SW 1271 (cell line): ENCODE results near the gene WDR64.
"Not testable (repeated sequence)": the region's sequence is repeated elsewhere in the genome, so short reads cannot be mapped to it uniquely, and the experiment has no call there.

ENCODE experiments used
- DNase-seq, 2 experiments: peaks; one replicate each; lab custom pipeline; 2025; lab: John Stamatoyannopoulos, UW

The WDR64 gene

DNA sequence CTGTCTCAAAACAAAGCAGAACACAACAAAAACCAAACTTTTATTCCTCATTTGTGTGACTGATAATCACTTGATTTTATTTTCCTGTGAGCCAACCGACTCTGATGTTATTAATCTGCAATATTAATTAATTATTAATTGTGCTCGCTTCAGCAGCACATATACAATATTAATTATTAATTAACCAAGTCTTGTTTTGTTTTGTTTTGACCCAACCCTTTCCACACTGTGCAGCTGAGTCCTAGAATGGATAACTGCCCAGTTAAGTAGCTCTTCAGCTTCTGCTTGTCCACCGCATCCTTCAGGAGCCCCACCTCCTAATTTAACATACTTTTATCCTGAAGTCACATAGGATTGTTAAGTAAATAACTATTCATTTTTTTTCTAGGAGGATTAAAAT, 148.6 kb downstream of the WDR64 start:
- no peak for DNase-seq

DNA sequence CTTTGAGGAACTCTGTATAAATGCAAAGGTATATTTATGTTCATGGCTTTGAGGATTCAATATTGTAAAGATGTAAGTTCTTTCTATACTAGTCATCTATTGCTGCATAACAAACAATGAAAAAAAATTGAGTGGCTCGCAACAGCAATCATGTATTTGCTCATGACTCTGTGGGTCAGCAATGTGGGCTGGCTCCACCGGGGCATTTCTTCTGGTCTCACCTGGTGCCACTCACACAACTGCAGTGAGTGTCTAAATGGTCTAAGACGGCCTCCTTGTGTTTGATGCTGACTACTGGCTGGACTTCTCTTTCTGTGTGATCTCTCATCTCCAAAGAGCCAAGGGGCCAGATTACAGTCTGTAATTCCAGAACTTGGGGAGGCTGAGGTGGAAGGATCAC, 150.8 kb downstream of the WDR64 start:
- DNase-seq = no peak

DNA sequence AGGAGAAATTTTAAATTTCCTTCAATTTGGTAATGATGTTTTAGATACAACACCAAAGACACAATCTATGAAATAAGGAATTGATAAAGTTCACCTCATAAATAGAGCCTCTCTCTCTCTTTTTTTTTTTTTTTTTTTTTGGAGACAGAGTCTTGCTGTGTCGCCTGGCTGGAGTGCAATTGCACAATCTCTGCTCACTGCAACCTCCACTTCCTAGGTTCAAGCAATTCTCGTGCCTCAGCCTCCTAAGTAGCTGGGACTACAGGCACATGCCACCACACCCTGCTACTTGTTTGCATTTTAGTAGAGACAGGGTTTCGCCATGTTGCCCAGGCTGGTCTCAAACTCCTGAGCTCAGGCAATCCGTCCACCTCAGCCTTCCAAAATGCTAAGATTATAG, 152.6 kb downstream of the WDR64 start:
- DNase-seq = not testable (repeated sequence)

DNA sequence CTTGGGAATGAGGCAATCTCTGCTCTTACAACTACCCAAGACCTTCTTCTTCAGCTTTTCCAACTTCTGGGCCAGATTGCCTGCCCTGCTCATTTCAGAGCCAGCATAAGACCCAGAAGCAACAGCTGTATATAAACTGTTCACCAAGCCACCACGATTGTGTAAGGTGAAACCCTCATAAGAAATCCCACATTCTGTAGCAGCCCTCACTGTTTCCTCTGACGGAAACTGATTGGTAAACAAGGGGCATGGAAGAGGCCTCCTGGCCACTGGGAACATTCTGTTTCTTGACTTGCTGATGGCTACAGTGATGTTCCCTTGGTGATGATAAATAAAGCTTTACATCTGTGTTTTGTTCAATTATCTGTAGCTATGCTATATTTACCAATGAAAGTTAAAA, 156.2 kb downstream of the WDR64 start:
- DNase-seq = no peak

DNA sequence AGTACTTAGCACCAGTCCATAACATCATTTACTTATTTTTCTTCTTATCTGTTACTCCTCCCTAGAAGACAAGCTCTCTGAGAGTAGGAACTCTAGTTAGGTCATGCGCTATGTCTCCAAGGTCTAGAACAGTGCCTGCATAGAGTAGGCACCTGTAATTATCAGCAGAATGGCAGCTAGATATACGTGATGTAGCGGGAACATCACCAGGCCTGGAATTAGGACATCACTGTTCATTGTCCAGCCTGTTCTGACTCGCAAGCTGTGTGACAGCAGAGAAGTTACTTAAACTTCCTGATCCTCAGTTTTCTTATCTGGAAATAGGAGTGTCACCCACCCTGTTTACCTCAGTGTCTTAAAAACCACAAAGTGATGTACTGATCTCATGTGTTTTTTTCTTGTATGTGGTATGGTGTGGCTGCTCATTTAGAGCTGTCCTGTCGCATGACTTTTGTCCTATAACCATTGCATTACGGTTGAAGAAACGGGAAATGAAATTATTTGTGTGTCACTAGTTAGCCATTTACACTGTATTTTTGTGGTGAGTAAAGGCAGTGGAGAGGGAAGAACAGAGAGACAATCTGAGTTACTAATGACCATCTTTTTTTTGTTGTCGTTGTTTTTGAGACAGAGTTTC, 158.8 kb downstream of the WDR64 start:
- no peak for DNase-seq

DNA sequence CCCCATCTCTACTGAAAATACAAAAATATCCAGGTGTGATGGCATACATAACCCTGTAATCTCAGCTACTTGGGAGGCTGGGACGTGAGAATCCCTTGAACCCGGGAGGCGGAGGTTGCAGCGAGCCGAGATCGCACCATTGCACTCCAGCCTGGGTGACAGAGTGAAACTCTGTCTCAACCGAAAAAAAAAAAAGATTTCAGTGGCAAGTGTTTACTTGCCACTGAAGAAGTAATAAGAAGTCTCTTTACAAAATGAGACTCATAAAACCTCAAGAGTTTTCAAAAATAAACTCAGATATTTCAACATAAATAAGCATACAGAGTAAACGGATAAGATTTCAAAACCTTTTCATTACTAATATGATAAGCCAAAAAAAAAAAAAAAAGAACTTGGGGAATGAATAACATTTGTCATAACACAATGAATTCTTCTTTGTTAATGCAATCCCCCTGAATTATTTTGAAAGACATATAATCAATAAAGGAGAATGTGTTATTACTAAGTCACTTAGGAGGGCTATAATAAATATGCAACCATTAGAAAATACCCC, 161.8 kb downstream of the WDR64 start:
- no peak for DNase-seq

DNA sequence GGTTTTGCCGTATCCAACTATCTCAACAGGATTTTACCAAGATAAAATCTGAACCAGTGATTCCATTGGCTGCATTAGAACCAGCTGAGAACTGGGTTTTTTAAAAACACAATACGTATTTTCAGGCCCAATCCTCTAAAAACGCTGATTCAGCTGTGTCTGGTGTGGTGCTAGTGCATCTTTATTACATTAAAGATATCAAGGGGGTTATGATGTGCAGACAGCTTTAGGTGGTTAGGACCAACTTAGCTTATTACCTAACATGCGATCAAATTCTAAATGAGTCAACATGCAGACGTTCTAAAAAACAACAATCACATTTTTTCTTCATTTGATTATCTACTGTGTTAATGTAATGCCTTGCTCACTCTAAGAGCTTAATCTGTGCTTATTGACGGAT, 163.9 kb downstream of the WDR64 start:
- DNase-seq = no peak

DNA sequence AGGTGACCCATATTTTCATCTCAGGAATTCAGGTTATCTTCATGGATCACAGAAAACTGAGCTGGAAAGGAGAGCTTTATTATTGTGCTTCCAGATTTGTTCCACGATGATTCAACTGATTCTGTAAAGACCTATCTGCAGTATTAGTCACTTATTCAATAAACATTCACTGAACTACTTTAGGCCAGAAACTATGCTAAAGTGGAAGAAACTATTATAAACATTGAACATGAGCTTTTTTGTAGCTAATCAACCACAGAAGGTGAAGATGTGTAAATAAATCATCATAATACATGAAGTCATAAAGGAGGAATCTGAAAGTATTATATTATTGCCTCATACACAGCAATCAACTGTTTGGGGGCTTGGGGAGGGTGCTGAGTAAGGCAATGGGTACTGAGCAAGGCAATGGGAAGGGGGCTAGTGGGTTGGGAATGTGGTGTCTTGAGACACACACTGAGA, 165.3 kb downstream of the WDR64 start:
- no peak for DNase-seq

DNA sequence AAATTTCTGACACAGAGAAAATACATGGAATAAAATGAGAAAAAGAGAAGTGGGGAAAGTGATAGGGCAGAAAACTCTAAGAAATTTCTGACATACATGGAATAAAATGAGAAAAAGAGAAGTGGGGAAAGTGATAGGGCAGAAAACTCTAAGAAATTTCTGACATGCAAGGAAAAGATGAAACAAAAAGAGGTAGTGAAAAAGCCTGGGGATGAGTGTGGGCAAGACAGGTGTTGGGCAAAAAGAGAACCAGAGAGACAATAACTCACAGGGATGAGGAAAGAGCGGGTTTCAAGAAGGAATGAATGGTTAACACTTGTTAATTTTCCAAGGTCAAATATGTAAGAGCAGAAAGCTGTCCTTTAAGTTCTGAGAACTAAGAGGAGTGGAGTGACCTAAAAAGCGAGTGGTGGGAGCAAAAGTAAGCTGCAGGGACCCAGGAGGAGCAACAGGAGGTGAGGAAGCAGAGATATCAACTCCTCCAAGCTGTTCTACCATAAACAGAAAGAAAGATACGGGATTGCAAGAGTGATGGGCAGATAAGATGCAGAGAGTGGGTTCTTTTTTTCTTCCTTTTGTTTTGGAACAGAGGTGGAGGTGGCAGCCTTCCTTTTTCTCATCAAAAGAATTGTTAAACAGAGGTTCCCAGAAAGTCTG, 166.0 kb downstream of the WDR64 start:
- no peak for DNase-seq

DNA sequence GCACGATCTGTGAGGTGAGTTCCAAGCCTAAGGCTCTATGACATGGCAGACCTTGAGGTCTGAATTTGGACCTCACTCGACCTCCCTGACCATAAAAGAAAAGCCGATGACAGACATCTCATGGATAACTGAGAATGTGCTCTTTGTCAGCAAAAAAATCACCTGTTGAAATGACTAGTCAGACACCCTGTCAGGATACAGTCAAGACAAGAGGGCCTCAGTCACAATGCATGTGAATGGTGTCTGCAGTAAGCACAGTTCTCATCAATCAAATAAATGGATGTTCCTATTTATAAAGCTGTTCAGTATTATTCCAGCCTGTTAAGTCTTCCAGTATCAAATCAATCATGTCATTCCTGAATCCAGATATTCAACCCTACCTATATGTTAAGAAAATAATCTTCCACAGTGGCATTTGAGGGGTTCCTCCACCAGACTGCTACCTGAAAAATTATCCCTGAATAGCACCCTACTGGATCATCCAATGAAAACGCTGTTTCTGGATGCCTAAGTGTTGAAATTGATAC, 167.3 kb downstream of the WDR64 start:
- no peak for DNase-seq

DNA sequence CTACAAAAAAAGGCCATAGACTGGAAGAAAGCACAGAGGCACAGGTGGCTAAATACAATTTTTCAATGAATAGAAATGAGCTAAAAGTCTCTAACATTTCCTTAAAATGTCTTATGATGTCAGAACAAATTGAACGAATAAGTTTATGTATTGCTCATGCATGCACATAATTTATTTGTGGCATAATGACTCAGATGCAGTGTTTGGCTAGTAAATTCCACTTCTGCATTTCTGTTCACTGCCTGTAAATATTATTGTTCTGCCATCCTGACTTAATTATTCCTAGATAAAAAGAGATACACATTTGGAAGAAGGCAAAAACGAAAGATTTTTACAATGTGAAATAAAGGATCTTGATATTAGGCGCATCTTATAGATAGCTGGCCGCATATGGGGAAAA, 169.3 kb downstream of the WDR64 start:
- no peak for DNase-seq

DNA sequence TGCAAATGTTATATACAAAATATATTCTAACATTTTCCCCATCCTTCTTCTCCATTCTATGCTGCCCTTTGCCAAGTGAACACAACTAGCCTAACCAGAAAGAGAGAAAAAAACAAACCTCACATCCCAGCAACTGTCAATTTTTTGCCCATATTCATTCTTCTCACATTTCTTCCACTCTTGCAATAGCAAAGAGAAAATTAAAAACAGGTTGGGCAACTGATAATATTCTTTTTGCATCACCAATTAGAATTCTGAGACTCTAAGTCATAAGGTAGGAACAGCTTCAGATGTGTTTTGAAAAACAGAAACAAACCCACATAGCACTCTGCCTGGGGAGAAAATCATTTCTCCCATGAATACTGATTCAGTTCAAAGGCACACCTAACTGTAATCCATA, 170.8 kb downstream of the WDR64 start:
- DNase-seq = no peak

DNA sequence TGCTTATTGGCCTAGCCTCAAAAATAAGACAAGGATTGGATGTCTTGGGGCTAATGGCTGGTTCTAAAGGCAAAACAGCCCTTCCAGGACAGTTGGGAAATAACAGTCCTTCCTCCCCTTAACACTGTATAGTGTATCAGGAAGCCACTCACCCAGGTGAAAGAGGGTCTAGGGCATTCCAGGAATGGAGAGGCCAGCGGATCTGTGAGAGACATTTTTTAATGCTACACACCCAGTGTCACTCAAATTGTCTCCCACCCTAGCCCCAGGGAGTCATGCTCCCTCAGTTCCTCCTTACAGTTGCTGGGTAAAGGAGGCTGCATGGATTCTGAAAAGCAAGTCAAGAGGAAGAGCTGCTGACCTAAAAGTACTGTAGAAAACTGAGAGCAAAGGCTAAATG, 171.8 kb downstream of the WDR64 start:
- no peak for DNase-seq

DNA sequence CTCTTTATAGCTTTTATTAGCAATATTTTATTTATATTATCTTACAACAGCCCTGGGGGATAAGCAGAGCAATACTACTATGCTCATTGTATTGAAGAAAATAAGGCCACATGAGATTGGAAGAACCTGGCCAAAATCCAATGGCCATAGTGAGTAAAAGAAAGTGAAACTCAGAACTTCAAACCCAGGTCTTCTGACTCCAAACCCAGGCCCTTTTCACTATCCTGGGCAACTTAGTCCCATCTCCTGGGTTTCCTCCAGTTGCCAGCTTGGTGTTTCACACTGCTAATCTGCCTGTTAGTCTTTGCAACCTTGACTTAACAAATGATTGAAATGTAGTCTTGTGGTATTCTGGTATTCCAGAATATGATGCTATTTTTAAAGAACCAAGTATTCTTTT, 173.5 kb downstream of the WDR64 start:
- no peak for DNase-seq

DNA sequence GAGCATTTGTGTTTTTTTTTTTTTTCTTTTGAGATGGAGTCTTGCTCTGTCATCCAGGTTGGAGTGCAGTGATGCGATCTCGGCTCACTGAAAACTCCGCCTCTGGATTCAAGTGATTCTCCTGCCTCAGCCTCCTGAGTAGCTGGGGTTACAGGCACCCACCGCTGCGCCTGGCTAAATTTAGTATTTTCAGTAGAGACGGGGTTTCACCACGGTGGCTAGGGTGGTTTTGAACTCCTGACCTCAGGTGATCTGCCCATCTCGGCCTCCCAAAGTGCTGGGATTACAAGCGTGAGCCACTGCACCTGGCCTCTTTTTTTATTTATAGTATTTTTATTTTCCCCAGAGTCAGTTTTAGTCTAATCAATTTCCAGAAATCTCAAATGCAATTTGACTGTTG, 174.5 kb downstream of the WDR64 start:
- DNase-seq = not testable (repeated sequence)

DNA sequence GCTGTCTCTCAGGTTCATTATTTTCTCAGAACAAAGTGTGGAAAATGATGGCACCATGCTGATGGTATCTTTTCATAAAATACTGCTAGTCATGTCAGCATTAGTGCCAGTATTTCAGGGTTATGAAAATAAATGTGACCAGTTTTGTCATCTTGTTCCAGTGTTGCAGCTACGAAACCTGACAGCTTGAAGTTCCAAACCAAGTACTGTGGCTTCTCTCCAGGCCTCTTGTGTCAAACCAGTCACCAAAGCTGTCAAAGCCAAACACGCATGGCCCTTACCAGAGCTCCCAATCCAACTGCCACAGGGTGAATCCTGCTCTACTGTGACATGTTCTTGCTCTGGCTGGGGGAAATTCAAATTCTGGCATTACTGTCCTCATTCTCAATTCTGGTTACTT, 175.2 kb downstream of the WDR64 start:
- DNase-seq = no peak

DNA sequence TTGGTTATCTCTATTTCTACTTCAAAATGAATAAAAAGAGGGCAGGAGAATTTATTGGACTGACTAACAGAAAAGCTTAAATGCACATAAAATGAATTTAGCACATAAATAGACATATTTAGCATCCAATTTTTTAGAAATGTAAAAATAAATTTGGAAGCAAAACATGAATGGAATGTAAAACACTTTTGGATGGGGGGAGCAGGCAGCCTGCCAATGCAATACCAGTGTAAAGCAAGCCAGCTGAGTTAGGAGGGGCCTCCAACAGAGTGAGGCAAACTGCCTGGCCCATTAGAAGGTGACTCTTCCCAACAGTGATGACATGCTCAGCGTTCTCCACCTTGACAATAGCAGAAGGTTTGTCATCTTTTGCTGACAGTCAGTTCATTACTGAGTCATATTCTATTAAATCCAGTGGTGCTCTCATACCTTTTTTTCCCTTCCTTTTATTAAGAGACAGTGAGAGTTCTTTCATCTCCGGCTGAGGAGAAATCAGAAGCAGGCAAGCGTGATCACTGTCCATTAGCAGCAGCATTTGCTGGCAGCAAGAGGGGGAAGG, 176.5 kb downstream of the WDR64 start:
- DNase-seq = no peak

DNA sequence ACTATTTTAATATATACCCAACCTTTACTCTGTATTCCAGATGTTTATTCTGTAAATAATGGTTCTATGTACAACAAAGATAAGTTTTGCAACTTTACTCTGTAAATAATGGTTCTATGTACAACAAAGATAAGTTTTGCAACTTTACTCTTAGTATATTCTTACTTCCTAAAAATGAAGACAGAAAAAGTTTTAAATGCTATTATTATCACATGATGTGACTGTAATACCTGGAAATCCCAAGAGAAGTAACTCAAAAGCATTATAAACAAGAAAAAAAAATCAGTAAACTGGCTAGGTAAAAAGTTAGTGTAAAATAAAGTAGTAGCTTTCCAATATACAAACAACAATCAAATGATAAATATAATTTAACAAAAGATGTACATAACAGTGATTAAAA, 177.4 kb downstream of the WDR64 start:
- no peak for DNase-seq

DNA sequence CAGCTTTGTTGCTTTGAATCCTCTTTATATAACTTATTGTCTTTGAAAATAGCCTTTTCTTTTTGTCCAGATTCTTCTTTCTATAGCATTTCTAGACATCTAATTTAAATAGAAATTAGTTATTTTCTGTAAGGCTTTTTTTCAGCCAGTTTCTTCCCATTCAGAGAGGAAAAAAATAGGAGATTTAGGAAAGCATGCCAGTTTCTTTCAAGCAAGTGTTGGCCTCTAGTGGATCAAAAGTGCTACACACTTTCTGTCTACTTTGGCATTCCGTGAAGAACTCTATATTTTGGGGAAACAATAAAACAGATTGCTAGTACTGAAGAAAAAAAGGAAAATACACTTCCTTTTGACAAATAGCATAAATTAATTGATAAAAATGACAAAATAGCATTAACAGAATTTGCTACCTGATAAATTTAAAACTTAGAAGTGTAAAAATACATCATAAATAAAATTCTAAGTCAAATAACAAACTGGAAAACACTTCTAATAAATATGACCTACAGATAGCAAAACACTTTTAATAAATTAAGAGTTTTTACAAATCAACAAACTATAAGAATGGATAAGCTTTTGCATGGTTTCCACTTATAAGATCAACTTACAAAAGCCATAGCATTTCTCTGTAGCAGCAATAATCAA, 182.8 kb downstream of the WDR64 start:
- DNase-seq = peak in 1 of 2 experiments; percentile 10

DNA sequence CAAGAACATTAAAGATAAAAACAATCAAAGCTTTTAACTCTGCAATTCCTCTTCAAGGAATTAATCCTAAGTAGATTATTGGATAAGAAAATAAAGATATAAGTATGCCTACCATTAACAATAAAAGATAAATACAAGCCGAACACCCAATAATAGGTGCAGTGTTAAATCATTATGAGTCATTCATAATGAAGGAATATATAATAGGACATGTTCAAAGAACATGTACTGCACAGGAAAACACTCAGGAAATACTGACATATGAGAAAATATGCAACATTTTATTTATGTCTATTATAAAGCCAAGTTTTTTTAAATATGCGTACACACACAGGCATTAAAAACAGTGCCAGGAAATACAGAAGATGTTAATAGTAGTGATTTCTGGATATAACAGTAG, 184.9 kb downstream of the WDR64 start:
- no peak for DNase-seq

DNA sequence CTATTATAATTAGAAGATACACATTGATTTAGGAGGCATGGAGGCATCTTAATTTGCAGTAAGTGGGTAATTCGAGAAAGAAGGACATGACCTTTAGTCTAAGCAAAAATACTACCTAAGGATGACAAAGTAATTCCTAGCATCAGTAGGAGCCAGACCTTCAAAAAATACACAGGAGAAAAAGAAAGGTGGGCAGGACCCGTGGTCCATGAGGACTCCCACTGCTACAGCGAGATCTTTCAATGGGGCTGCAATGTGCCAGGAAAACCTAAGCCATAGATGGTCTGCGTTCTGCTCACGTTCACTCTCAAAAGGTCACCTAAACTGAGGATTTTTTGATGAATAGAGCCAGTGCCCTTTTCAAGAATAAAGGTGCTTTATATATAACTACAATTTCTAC, 185.3 kb downstream of the WDR64 start:
- DNase-seq = no peak

DNA sequence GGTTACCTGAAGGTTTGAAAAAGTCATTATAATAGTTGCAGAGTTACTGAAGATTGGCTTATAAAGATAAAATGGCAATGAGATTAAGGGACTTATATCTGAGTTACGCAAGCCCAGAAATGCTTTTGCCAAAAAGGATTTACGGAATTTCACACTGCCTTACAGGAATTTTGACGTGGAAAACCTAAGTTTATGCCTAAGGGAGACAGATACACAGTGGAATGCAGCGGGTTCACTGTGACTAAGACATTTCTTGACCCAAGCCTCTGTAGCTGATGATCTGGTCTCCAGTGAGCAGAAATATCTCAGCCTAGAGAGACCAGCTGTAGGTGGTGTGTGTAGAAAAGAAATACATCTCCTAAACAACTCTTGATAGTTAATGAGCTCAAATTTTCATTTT, 185.8 kb downstream of the WDR64 start:
- DNase-seq = no peak

DNA sequence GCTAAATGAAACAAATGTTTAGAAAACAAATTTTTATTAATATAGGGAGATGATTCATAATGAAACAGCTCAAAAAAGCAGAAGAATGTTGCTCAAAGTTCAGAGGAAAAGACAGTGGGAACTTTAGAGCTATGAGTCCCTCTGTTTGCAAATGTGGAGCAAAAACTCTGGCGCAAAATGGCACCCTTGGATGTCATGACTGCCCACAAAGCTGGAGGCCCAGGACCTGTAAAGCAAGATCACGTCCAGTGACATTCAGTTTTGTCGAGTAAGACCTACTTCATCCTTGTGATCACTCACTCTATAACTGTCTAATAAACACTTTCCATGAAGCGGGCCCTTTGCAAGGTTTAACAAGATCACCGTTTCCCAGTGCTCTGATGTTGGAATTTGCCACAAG, 186.8 kb downstream of the WDR64 start:
- DNase-seq = no peak
